GM12878 (cell line): ENCODE measurements around the gene TOP1.

Source experiments
- BHLHE40 ChIP-seq, 2 experiments: fragments of 450-650 bp in 1 of 2; IDR thresholded peaks; 2 replicates each; pipeline ENCODE4 v1.6.1; 2011 to 2017; ENCODE audit warnings: low read depth in 2 of 2, borderline replicate concordance in 1 of 2, improper control_type of control experiment in 1 of 2, low read length in 1 of 2, mild to moderate bottlenecking in 1 of 2
- CHD2 ChIP-seq: IDR thresholded peaks from 2 replicates; pipeline ENCODE4 v1.6.1; 2011; ENCODE audit warnings: low read depth, low read length, improper control_type of control experiment, borderline replicate concordance
- CREB1 ChIP-seq: IDR thresholded peaks from 2 replicates; pipeline ENCODE4 v1.6.1; 2012; ENCODE audit warnings: low read depth, mild to moderate bottlenecking, inconsistent platforms
- DPF2 ChIP-seq: fragments of 450-650 bp; IDR thresholded peaks from 2 replicates; pipeline ENCODE4 v1.6.1; 2017; ENCODE audit warnings: mild to moderate bottlenecking
- EZH2 ChIP-seq: IDR thresholded peaks from 2 replicates; pipeline ENCODE4 v1.6.1; 2012; ENCODE audit warnings: low read depth, mild to moderate bottlenecking, control low read depth, inconsistent platforms, low read length, borderline replicate concordance; ENCODE audit not compliant: control insufficient read depth
- MYC ChIP-seq: IDR thresholded peaks from 2 replicates; pipeline ENCODE4 v1.6.1; 2011; ENCODE audit warnings: mild to moderate bottlenecking, low read length, moderate library complexity, inconsistent platforms; ENCODE audit not compliant: insufficient read depth, insufficient replicate concordance, insufficient read length, severe bottlenecking
- NR2F1 ChIP-seq: fragments of 450-650 bp; conservative IDR thresholded peaks from 2 replicates; pipeline ENCODE4 v1.6.1; 2017; ENCODE audit warnings: mild to moderate bottlenecking
- POLR2A ChIP-seq: IDR thresholded peaks from 2 replicates; pipeline ENCODE4 v1.6.1; 2011; ENCODE audit warnings: low read depth, mild to moderate bottlenecking, low read length
- POLR2AphosphoS5 ChIP-seq: IDR thresholded peaks from 2 replicates; pipeline ENCODE4 v1.6.1; 2011; ENCODE audit warnings: mild to moderate bottlenecking, low read length, inconsistent platforms
- RAD21 ChIP-seq: IDR thresholded peaks from 2 replicates; pipeline ENCODE4 v1.6.1; 2011; ENCODE audit warnings: mild to moderate bottlenecking, low read depth, low read length, moderate library complexity; ENCODE audit not compliant: insufficient read depth
- SUPT20H ChIP-seq: IDR thresholded peaks from 2 replicates; pipeline ENCODE4 v1.6.1; 2011; ENCODE audit warnings: low read depth, mild to moderate bottlenecking, low read length, moderate library complexity, borderline replicate concordance; ENCODE audit not compliant: control insufficient read depth
- TF ChIP-seq, protein P1 (sequence below), 3 experiments: IDR thresholded peaks in 2 of 3; conservative IDR thresholded peaks in 1 of 3; 2 replicates each; pipeline ENCODE4 v1.5.1; 2011; ENCODE audit warnings: low read depth in 3 of 3, low read length in 3 of 3, mild to moderate bottlenecking in 3 of 3, control low read depth in 2 of 3, moderate library complexity in 2 of 3, inconsistent platforms in 1 of 3, mixed read lengths in 1 of 3; ENCODE audit not compliant: control insufficient read depth in 2 of 3, insufficient read depth in 1 of 3; ENCODE audit errors: extremely low read depth in 1 of 3

DNA sequence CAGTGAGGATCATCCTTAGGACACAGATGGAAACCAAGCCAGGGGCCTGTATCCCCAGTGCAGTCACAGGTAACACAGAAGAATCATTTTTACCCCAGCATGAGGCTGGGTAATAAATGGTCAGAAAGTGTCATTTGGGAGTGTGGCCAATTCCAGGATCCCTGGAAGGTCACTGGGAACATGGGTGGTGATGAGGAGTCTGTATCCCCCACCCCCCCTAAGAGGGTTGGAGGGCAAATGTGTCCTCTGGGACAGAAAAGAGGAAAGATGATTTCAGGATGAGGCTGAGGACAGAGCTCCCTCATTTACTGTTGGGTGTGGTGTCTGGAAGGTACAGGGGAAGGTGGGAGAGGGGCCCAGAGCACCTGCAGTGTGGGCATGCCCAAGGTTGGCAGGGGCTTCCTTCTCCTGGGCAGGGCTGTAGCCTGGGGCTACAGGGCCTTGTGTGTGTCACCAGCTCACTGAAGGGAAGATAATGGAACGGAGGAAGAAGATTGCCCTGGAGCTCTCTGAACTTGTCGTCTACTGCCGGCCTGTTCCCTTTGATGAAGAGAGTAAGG lies 143.2 kb downstream of the TOP1 start:
- TF ChIP-seq EZH2, result no peak
- TF ChIP-seq, protein P1, sequence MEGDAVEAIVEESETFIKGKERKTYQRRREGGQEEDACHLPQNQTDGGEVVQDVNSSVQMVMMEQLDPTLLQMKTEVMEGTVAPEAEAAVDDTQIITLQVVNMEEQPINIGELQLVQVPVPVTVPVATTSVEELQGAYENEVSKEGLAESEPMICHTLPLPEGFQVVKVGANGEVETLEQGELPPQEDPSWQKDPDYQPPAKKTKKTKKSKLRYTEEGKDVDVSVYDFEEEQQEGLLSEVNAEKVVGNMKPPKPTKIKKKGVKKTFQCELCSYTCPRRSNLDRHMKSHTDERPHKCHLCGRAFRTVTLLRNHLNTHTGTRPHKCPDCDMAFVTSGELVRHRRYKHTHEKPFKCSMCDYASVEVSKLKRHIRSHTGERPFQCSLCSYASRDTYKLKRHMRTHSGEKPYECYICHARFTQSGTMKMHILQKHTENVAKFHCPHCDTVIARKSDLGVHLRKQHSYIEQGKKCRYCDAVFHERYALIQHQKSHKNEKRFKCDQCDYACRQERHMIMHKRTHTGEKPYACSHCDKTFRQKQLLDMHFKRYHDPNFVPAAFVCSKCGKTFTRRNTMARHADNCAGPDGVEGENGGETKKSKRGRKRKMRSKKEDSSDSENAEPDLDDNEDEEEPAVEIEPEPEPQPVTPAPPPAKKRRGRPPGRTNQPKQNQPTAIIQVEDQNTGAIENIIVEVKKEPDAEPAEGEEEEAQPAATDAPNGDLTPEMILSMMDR (IDR thresholded peaks at IDR 0.05 in 2 of 3, conservative IDR thresholded peaks at IDR 0.05 in 1 of 3; ENCODE audit: control insufficient read depth in 2 of 3, extremely low read depth in 1 of 3, insufficient read depth in 1 of 3, low read depth in 3 of 3, low read length in 3 of 3), result no peak
- TF ChIP-seq POLR2A, result no peak
- no peak for TF ChIP-seq RAD21
- TF ChIP-seq NR2F1, result no peak
- no peak for TF ChIP-seq SUPT20H
- no peak for TF ChIP-seq POLR2AphosphoS5
- TF ChIP-seq MYC, result no peak
- no peak for TF ChIP-seq BHLHE40 (IDR thresholded peaks at IDR 0.05; ENCODE audit: borderline replicate concordance in 1 of 2, low read depth in 2 of 2, low read length in 1 of 2)
- no peak for TF ChIP-seq CHD2
- TF ChIP-seq CREB1, result no peak
- no peak for TF ChIP-seq DPF2
